SK-N-MC (cell line): ENCODE measurements around the gene RER1.

Experiments used
- EZH2 ChIP-seq: fragments of 200-600 bp; sonication (generic); IDR thresholded peaks from one replicate; pipeline ENCODE4 v1.6.1; 2017; ENCODE audit warnings: antibody characterized with exemption
- FOXP2 ChIP-seq: optimal IDR thresholded peaks from 2 replicates; pipeline ENCODE3; 2011; ENCODE audit warnings: mild to moderate bottlenecking, moderate library complexity; ENCODE audit not compliant: insufficient read depth; ENCODE audit errors: extremely low read length, control extremely low read depth
- POLR2AphosphoS5 ChIP-seq: IDR thresholded peaks from 2 replicates; pipeline ENCODE4 v1.6.1; 2012; ENCODE audit warnings: mild to moderate bottlenecking, low read depth, low read length, borderline replicate concordance

- TF ChIP-seq POLR2AphosphoS5 (no peak), EZH2 (no peak), FOXP2 (no peak)
Observed at GRCh38 chr1:2445162-2445822, 53.7 kb downstream of the RER1 start.
